Muscle of arm (tissue), 12 donors: Measurements from ENCODE around the gene RPS27. TPM values are rescaled to one million over a fixed set of nuclear protein-coding genes. Genes with fewer than 3 reads are reported as not detected.
"Not testable (repeated sequence)": the region's sequence is repeated elsewhere in the genome, so short reads cannot be mapped to it uniquely, and the experiment has no call there.

Experiments
- DNase-seq: peaks from one replicate; pipeline ENCODE4 v3.0.0-alpha.2; 2013
- polyA plus RNA-seq, 12 donors: library from polyadenylated mRNA; unstranded; fragments of 120-200 nt; gene quantifications; one replicate each; pipeline ENCODE4 v1.2.1, GENCODE V29; 2013; ENCODE audit not compliant: insufficient read length in 12 of 12

The RPS27 gene
- polyA plus RNA-seq, 12 donors, result 2,545 to 3,821 (median 3,262) TPM

DNA sequence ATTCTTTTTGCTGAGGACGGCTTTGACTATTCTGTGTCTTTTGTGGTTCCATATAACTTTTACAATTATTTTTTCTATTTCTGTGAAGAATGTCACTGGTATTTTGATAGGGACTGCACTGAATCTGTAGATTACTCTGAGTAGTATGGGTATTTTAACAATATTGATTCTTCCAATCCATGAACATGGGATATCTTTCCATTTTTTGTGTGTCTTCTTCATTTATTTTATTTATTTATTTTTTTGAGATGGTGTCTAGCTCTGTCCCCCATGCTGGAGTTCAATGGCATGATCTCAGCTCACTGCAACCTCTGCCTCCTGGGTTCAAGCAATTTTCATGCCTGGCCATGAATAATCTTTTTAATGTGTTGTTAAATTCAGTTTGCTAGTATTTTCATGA lies 43.1 kb downstream of the RPS27 start:
- DNase-seq, result not testable (repeated sequence)

Other genes with a start within 250 kb of the RPS27 start
- 10 to 100 TPM in 11 of 12 donors, not detected in 1; 17.8 to 56.9 (median 19.3) TPM for gene SLC27A3, start 215.4 kb upstream of the RPS27 start, polyA plus RNA-seq
- 10 to 100 TPM in 11 of 12 donors, not detected in 1; 14.4 to 39.5 (median 18.5) TPM for gene GATAD2B, start 67.8 kb upstream of the RPS27 start, polyA plus RNA-seq
- 10 to 100 TPM in 11 of 12 donors, not detected in 1; 20.5 to 39.0 (median 28.3) TPM for gene DENND4B, start 44.0 kb upstream of the RPS27 start, polyA plus RNA-seq
- gene CRTC2, start 32.1 kb upstream of the RPS27 start, polyA plus RNA-seq, result 10 to 100 TPM in 11 of 12 donors, not detected in 1; 18.3 to 48.2 (median 24.3) TPM
- 10 to 100 TPM in 11 of 12 donors, not detected in 1; 33.5 to 57.6 (median 41.6) TPM for gene SLC39A1, start 27.2 kb upstream of the RPS27 start, polyA plus RNA-seq
- 10 to 100 TPM in 9 of 12 donors, 1 to 10 TPM in 1, not detected in 2; 9.7 to 17.4 (median 12.0) TPM for gene CREB3L4, start 22.9 kb upstream of the RPS27 start, polyA plus RNA-seq
- gene JTB, start 13.1 kb upstream of the RPS27 start, polyA plus RNA-seq, result 10 to 100 TPM in 11 of 12 donors, not detected in 1; 58.3 to 90.5 (median 74.0) TPM
- gene RAB13, start 4.4 kb upstream of the RPS27 start, polyA plus RNA-seq, result 100 to 1,000 TPM in 2 of 12 donors, 10 to 100 TPM in 9, not detected in 1; 68.1 to 152 (median 80.1) TPM
- gene NUP210L, start 164.3 kb downstream of the RPS27 start, polyA plus RNA-seq, result under 1 TPM in 3 of 12 donors, not detected in 9; 0.08 to 0.12 (median 0.11) TPM
- gene TPM3, start 201.3 kb downstream of the RPS27 start, polyA plus RNA-seq, result 1,000 to 10,000 TPM in 2 of 12 donors, 100 to 1,000 TPM in 10; 450 to 3,111 (median 675) TPM
- not detected for gene CFAP141, start 215.6 kb downstream of the RPS27 start, polyA plus RNA-seq
- gene UBAP2L, start 230.2 kb downstream of the RPS27 start, polyA plus RNA-seq, result 100 to 1,000 TPM in 10 of 12 donors, 10 to 100 TPM in 2; 94.6 to 468 (median 111) TPM